Stimulated activated CD8-positive, alpha-beta memory T cell treated with anti-CD3 and anti-CD28 coated beads, Interleukin-4, amount 100 ng/mL, for 4 hours (primary cell): ENCODE data around the gene TOB2.
"Not testable (repeated sequence)": the region's sequence is repeated elsewhere in the genome, so short reads cannot be mapped to it uniquely, and the experiment has no call there.

Experiments
- DNase-seq, 2 donors: peaks; one replicate each; pipeline ENCODE4 v3.0.0-alpha.2; 2020; ENCODE audit warnings: low read depth in 2 of 2, low spot score in 1 of 2

TOB2 gene

DNA sequence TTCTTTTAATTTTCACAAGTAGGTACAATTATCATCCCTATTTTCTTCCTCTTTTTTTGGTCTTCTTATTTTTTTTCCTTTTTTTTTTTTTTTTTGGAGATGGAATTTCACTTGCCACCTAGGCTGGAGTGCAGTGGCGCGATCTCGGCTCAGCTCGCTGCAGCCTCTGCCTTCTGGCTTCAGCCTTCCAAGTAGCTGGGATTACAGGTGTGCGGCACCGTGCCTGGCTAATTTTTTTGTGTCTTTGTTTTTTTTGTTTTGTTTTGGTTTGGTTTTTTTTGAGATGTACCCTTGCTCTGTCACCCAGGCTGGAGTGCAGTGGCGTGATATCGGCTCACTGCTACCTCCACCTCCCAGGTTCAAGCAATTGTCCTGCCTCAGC, 16.7 kb downstream of the TOB2 start:
- DNase-seq = no peak

DNA sequence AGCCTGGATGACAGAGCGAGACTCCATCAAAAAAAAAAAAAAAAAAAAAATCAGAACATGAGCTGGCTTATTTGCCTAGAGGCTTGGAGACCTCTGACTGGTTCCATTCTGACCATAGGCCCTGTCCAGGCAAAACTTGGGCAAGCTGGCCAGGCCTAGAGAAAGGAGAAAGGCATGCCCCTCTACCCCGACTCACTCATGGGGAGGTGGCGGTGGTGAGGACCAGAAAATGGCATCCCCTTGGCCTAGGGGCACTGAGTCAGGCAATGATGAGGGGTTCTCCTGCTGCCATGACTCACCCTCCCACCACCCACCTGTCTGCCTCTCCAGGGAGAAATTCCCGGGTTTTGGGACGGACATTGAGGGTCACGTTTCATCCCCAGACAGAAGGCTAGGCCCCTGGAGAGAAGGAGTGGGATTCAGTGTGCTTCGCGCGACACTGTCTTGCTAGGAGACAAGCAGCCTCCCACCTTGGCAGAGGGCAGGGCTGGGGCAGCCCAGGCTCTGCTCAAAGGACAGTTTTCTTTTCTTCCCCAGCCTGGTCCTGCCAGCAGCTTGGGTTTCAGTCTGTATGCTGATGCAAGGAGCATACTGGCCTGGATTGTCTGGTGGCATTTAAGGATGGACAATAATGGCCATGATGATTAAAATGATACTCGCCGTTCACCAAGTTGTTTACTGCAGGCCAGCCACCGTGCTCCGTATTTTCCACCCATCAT, 17.2 kb downstream of the TOB2 start:
- DNase-seq = no peak

DNA sequence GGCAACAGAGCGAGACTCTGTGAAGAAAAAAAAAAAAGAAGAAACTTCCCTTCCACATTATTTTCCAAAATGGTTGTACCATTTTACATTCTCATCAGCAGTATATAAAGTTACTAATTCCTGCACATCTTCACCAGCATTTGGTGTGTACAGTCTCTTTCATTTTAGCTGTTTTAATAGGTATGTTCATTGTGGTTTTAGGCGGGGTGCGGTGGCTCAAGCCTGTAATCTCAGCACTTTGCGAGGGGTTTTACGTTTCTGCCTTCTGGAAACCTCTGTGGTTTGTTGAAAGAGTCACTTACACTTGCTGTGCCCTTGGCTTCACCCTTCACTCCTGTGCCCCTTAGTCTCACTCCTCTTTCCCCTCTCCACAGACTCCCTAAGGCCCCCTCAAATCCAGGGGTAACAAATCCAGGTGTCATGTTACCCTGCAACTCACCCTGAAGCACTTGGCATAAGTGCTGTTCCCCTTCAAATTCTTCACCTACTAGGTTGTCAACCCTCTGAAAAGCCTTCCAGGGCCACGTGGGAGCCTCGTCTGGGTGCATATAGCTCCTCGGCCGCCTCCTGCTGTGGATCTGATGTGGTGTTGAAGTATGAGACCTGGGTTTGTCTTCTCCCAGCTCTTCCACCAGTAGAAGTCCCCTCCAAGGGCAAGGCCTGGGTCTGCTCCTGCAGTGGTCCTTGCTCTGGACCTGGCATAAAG, 20.8 kb downstream of the TOB2 start:
- no peak for DNase-seq

DNA sequence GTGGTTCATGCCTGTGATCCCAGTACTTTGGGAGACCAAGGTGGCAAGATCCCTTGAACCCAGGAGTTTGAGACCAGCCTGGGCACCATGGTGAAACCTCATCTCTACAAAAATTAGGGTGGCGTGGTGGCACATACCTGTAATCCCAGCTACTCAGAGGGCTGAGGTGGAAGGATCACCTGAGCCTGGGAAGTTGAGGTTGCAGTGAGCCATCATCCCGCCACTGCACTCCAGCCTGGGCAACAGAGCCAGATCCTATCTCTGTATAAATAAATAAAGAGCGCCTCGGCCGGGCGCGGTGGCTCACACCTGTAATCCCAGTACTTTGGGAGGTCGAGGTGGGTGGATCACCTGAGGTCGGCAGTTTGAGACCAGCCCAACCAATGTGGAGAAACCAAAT, 27.9 kb downstream of the TOB2 start:
- no peak for DNase-seq

DNA sequence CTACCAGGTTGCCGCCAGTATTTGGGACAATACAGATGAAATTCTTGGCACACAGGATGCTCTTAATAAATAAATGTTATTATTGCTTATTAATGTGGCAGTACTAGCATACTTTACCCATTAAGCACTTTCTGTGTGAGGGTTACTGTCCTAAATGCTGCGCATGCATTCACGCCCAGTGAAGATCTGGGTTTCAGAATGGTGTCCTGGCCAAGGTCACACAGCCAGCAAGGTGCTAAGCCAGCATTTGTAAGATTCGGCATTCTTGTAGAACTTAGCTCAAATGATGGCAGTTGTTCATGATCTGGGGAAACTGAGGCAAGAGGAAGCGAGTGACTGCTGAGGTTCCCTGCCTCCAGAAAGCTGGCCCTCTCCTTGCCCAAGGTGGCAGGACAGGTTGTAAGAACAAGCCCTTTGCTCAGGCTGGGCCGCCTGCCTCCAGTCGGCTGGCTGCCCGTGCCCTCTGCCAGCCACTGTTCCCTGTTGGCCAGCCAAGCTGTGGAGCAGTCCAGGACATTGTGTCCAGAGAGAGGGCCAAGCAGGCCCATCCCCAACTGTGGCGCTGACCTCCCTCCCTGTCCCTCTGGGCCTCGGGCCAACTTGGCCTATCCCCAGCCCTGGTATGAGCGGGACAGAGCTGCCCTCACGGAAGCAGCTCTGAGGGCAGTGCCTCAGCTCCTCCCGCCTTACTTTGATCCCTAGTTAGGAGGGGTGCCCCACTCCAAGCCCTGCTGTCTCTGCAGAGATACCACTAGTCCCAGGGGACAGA, 28.8 kb downstream of the TOB2 start:
- DNase-seq = no peak

DNA sequence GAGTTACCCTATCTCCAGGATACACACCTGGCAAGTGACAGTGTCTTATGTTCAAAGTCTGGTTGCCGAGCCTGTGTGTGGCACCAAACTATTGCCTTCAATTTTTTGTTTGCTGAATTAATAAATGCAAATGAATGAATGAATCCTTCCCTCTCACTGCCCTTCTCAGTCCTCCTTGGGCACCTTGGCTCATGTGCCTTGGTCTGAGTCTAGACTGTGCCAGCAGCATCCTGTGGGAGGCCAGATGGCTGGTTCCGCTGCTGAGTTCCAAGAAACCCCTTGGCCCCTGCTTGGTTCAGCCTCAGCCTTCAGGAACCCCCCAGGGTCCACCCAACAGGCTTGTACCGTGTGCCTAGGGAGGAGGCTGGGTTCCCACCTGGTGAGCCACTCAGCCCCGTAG, 31.0 kb downstream of the TOB2 start:
- DNase-seq = no peak

DNA sequence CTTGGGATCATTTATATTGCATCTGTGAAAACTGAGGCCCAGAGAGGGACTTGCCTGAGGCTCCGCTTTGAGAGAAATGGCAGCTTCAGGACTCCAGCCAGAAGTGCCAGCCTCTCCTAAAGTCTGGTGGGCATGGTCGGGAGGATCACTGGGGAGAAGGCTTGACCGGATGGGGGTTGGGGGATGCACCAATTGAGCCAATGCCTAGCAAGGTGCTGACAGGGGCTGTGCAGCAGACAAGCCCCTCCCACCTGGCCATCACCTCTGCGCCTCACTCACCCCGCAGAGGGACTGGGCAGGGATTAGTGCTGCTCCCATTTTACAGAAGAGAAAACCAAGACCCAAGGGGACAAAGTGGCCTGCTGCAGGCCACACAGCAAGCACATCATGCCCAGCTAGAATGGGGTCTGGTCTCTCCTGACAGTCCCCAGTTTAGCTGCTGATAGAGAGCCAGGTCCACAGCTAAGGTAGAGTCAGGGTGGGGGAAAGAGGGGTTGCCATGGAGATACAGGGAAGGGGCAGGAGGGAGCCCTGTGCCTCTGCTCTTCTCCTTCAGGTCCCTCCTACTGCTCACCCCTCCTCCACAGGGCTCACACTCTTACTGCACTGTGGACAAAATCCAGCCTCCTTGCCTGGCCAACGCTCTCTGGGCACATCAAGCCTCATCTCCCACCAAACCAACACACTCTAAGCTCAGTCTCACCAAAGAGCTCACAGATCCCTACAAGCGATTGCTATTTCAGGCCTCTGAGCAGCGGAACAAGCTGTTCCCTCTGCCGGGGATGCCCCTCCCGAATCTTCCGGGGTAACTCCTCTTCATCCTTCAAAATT, 35.4 kb downstream of the TOB2 start:
- DNase-seq = no peak

DNA sequence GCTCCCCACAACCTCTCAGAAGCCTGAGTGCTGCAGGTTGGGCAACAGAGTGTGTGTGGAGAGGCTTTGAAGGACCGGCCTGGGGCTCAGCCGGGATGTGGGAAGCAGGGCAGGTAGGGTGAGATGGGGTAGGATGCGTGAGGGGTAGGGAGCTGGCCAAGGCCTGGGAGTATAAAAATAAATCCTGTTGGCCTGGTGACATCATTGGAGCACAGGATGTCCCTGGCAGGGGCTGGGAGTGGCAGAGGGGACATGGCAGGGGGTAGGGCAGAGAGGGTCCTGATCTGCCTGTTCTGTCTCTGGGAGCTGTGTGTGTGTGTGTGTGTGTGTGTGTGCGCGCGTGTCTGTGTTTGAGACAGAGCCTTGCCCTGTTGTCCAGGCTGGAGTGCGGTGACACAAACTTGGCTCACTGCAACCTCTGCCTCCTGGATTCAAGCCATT, 36.3 kb downstream of the TOB2 start:
- no peak for DNase-seq

DNA sequence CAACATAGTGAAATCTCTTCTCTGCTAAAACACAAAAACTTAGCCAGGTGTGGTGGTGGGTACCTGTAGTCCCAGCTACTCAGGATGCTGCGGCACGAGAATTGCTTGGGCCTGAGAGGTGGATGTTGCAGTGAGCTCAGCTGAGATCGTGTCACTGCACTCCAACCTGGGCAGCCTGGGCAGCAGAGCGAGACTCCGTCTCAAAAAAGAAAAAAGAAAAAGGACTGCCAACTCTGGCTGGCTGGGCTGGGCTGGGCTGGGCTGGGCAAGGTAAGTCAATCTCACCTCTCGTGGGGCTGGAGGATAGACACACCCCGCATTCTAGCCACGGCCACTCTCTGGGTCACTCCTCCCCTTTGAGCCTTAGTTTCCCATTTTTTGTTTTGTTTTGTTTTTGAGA, 37.9 kb downstream of the TOB2 start:
- no peak for DNase-seq

DNA sequence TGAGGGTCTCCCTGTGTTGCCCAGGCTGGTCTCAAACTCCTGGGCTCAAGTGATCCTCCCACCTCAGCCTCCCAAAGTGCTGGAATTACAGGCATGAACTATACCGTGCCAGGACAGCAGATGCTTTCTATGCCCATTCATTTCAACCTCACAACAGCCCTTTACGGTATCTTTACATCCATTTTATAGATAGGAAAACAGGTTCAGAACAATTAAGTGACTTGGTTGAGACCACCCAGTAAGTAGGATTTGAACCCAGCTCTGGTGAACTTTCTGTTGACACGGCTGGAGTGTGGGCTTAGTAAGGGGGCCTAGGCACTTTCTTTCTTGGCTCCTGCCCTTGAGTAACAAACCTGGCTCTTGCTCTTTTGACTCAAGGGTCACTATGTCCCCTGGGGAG, 39.2 kb downstream of the TOB2 start:
- DNase-seq = no peak

DNA sequence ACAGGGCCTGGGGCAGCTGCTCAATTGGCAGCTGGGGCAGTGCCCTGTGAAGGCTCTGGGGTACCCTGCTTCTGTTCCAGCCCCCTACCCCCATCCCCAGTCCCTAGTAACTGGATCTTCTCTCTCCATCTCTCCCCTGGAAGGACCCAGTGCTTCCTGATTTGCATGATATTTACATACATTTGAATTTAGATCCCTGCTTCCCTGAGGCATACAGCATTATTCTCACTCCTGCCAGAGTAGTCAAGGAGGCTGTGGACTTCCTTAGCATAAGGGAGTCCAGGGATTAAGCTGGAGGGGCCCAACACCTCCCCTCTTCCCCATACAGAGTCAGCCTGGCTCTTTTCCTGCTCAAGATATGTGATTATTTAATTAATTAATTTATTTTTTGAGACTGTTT, 40.2 kb downstream of the TOB2 start:
- no peak for DNase-seq

DNA sequence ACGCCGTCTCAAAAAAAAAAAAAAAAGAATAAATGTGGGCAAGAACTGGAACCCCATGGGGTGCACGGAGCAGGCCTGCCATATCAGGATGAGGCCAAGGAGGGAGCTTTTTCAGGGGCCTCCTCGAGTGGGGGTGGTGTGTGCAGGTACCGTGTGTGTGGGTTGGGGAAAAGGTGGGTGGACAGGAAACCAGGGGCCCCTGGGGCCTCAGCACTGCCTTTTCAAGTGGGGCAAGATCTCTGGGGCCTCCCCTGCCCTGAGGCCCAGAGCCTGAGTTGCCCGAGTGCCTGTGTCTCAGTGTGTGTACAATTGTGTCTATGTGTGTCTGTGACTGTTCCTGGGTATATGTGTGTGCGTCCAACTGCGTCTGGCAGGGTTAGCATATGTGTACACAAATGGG, 41.0 kb downstream of the TOB2 start:
- DNase-seq = no peak

DNA sequence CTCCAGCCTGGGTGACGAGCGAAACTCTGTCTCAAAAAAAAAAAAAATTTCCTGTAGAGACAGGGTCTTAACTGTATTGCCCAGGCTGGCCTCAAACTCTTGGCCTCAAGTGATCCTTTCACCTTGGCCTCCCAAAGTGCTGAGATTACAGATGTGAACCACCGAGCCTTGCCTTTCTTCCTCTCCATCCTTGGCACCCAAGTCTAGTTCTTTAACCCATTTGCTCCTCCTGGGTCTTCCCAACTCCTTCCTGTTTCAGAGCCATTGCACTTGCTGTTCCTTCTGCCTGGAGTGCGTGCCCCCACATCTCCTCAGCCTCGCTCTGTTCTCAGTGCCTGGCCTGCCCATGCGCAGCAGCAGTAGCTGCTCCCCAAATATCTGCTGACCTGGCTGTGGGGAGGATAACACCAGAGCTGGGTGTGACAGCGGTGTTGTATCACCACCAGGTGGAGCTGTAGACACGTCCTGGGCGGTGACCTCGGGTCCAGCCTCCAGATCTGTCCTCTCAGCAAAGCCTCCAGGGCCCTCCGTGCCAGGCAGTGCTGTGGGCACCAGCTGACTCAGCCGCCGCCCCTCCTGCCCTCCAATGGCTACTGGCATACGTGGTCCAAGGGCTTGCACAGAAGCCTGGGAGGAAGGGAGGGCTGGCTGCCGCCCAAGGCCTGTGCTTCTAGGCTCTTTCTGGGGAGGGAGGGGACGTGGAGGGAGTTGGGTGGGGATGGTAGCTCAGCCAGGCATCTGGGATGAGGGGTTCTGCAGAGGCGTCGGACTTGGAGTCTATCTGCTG, 42.9 kb downstream of the TOB2 start:
- peak; percentile 56 to 57 for DNase-seq

DNA sequence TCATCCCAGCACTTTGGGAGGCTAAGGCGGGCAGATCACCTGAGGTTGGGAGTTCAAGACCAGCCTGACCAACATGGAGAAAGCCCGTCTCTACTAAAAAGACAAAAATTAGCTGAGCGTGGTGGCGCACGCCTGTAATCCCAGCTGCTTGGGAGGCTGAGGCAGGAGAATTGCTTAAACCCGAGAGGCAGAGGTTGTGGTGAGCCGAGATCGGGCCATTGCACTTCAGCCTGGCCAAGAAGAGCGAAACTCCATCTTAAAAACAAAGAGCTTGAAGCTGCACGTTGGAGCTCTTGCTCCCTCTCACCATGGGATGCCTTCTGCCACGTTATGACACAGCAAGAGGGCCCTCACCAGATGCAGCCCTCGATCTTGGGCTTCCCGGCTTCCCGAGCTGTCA, 43.8 kb downstream of the TOB2 start:
- not testable (repeated sequence) for DNase-seq

DNA sequence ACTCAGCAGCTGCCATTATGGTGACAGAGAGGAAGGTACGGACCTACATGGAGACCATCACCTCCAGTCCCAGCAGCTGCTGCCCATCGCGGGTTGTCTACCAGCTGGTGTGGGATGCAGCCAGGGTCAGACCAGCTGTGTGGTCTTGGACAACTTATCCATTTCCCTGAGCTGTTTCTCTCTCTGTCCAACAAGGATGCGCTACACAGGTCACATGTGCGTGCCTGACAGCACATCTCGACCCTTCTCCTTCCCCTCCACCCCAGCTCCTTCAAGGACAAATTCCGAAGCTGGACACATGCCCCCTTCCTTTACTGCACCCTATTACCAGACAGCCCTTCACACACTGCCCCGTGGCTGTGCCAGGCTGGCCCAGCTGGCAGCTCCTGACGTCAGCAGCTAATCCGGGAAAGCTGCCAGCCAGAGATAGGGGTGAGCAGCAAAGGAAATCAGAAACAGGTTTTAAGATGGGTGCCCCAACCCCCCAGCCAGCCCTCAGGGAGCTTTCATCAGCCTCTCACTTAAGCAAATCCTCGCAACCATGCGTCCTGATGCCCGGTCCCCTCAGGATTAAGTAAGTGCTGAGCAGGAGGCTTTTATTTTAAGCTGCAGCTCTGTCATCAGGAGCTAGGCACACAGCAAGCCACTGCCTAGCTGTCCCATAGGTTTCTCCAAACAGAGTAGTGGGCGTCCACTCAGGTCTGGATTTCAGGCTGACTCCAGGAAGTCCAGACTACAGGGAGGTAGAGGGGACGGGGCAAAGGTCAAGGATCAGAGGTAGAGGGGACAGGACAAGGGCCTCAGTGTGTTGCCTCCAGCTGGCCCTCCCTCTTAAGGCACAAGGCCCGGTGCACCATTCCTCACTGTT, 44.6 kb downstream of the TOB2 start:
- no peak for DNase-seq

DNA sequence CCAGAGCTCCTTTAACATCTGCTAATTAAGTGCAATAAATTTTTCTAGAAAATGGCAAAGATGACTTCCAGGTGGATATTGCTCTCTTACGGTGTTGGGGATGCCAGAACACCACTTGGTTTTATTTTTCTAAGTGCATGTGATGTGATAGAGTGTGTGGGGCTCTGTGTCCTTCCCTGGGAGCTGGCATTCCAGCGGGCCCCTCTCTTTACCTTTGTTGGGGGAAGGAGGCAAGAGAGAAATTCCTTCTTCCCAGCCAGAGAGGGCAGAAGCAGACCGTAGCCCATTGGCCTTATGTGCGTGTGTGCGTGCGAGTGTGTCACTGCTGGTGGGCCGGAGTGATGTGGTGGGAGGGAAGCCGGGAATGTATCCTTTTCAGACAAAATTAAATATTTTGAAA, 47.7 kb downstream of the TOB2 start:
- no peak for DNase-seq

DNA sequence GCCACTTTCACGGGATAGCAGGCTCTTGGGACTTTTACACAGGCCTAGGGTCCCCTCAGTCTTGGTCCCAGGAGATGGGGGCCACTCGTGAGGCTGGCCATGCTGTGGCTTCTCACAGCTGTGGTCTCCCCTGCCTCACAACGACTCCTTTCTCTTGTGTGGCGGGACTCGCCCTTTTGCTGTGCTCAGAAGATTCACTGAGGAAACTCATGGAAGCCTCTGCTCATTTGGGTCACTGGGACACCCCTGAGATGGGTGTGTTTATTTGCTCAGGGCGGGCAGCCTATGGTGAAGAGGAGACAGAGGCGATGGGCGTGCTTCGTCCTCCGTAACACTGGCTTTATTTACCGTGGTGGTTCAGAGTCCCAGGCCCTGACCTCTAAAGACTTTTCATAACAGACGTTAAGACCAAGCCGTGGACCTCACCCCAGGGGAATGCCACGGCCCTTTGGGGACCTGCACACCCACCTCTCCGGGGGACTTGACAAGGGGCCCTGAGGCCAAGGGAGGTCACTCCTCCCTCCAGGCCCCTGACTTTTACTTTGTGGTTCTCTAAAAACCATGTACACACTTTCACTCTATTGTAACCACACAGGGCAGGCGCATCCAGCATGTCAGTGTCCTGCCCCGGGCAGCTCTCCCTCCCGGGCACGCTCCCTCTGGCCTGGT, 49.3 kb downstream of the TOB2 start:
- no peak for DNase-seq

DNA sequence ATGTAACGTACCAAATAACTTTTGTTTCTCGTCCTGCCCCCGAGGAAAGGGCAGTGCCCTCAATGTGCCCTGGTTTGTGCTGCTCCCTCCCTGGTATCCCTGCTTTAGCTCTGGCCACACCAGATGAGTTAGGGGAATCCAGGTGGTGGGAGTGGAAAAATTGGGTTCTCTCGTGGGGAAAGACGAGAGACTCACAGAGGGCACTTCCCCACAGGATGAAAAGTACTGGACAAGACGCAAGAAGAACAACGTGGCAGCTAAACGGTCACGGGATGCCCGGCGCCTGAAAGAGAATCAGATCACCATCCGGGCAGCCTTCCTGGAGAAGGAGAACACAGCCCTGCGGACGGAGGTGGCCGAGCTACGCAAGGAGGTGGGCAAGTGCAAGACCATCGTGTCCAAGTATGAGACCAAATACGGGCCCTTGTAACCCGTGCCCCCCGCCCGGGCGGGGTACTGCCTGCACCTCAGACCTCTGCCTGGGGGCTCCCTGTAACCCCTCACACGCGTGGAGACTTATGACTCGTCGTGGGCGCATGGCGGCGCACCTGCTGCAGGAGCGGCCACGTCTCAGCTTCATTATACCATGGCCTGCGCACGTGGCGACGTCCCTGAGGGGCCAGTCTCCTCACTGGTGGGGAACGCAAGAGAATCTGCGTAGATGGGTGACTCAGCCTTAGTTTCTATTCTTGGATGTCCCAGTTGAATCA, 50.9 kb downstream of the TOB2 start:
- no peak for DNase-seq

DNA sequence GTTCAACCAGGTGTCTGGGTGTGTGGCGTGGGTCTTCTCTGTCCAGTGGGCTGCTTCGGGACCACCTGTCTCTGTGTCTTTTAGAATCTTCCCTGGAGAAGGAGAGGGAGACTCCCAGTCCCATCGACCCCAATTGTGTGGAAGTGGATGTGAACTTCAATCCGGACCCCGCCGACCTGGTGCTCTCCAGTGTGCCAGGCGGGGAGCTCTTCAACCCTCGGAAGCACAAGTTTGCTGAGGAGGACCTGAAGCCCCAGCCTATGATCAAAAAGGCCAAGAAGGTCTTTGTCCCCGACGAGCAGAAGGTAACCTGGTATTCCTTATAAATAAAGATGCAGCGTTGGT, 52.6 kb downstream of the TOB2 start:
- DNase-seq = no peak
